ENCODE data around the gene MEX3A. TPM values are rescaled to one million over a fixed set of nuclear protein-coding genes. Genes with fewer than 3 reads are reported as not detected.
"Not testable (repeated sequence)": the region's sequence is repeated elsewhere in the genome, so short reads cannot be mapped to it uniquely, and the experiment has no call there.

MEX3A gene
- total RNA-seq, 1 donor from 2014 or later: 1.3 TPM

- Histone ChIP-seq H3K4me3 (no peak overlapping the region), H3K9me3 (no peaks in the 10 kb centered on the region), H3K27me3 (no peaks in the 10 kb centered on the region), H3K4me1 (no peaks in the 10 kb centered on the region), H3K36me3 (no peaks in the 10 kb centered on the region), H3K27ac (no peak overlapping the region)
- no peak for DNase-seq (ENCODE audit: low spot score in 2 of 2)
- no peak for TF ChIP-seq CTCF (IDR thresholded peaks at IDR 0.05)
- intact Hi-C loops (cut with DNase I): no loop called here
Observed at GRCh38 chr1:156073740-156074139, 8.5 kb downstream of the MEX3A start.

GRCh38 chr1:156073110-156073687 lies 9.1 kb downstream of the MEX3A start:
- Histone ChIP-seq H3K9me3 (no peaks in the 10 kb centered on the region), H3K4me3 (no peak overlapping the region), H3K27me3 (no peaks in the 10 kb centered on the region), H3K36me3 (no peaks in the 10 kb centered on the region), H3K27ac (no peak overlapping the region), H3K4me1 (no peaks in the 10 kb centered on the region)
- intact Hi-C loops (cut with DNase I): no loop called here
- DNase-seq (ENCODE audit: low spot score in 2 of 2): no peak
- TF ChIP-seq CTCF (IDR thresholded peaks at IDR 0.05): no peak

GRCh38 chr1:156072251-156072650 lies 10.0 kb downstream of the MEX3A start:
- intact Hi-C loops (cut with DNase I): no loop called here
- DNase-seq (ENCODE audit: low spot score in 2 of 2): no peak
- H3K9me3 ChIP-seq: no peaks in the 10 kb centered on the region
- H3K36me3 ChIP-seq: no peaks in the 10 kb centered on the region
- no peak overlapping the region for H3K27ac ChIP-seq
- H3K4me3 ChIP-seq: no peak overlapping the region
- no peaks in the 10 kb centered on the region for H3K27me3 ChIP-seq
- TF ChIP-seq CTCF (IDR thresholded peaks at IDR 0.05): no peak
- no peaks in the 10 kb centered on the region for H3K4me1 ChIP-seq

- DNase-seq (ENCODE audit: low spot score in 2 of 2); H3K27ac ChIP-seq; intact Hi-C loops (cut with DNase I); H3K4me1 ChIP-seq; H3K9me3 ChIP-seq; H3K27me3 ChIP-seq; H3K36me3 ChIP-seq; H3K4me3 ChIP-seq: not testable (repeated sequence)
Observed at GRCh38 chr1:156071332-156071816, 10.9 kb downstream of the MEX3A start.

- no peak overlapping the region for H3K4me3 ChIP-seq
- H3K9me3 ChIP-seq: no peaks in the 10 kb centered on the region
- H3K4me1 ChIP-seq: no peaks in the 10 kb centered on the region
- TF ChIP-seq CTCF (IDR thresholded peaks at IDR 0.05): no peak
- no peak for DNase-seq (ENCODE audit: low spot score in 2 of 2)
- H3K27me3 ChIP-seq: no peaks in the 10 kb centered on the region
- intact Hi-C loops (cut with DNase I): no loop called here
- H3K36me3 ChIP-seq: no peaks in the 10 kb centered on the region
- H3K27ac ChIP-seq: no peak overlapping the region
Observed at GRCh38 chr1:156070548-156070947, 11.7 kb downstream of the MEX3A start.

GRCh38 chr1:156069490-156070455 lies 12.5 kb downstream of the MEX3A start:
- DNase-seq (ENCODE audit: low spot score in 2 of 2): no peak
- TF ChIP-seq CTCF (IDR thresholded peaks at IDR 0.05): no peak
- Histone ChIP-seq H3K9me3 (no peaks in the 10 kb centered on the region), H3K4me3 (no peak overlapping the region), H3K4me1 (no peaks in the 10 kb centered on the region), H3K27ac (no peak overlapping the region), H3K36me3 (no peaks in the 10 kb centered on the region), H3K27me3 (no peaks in the 10 kb centered on the region)
- intact Hi-C loops (cut with DNase I): no loop called here

Measured in ascending aorta (tissue), 2 donors.